Measurements from ENCODE around the gene PMIS2. TPM values are rescaled to one million over a fixed set of nuclear protein-coding genes. Genes with fewer than 3 reads are reported as not detected.

The PMIS2 gene
- polyA plus RNA-seq, 3 donors, result not detected

- DNase-seq, result peak; percentile 99
Measured at GRCh38 chr19:35628565-35629331, 42.8 kb downstream of the PMIS2 start, which contains the start of gene RBM42. Gene RBM42, plus strand, starts transcription at chr19:35629036. Its CDS starts 118 bp downstream, at chr19:35629154.

DNA sequence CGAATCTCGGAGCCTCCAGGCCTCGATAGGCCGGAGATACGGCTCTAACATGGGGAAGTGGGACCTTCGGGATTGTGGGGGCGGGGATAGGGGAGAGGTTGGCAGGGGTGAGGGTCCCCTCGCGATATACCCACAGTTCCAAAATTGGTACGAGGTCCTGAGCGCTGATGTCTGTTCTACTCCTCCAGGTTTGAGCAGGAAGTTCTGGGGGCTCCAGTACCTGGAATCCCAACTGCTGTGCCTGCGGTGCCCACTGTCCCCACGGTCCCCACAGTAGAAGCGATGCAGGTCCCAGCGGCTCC is 43.3 kb downstream of the PMIS2 start:
- no peak for DNase-seq

- DNase-seq, result no peak
Measured at GRCh38 chr19:35633727-35634440, 47.9 kb downstream of the PMIS2 start.

GRCh38 chr19:35636651-35637050 is 50.7 kb downstream of the PMIS2 start:
- no peak for DNase-seq

Other genes starting within 250 kb of the PMIS2 start
- gene FFAR1, start 238.3 kb upstream of the PMIS2 start, polyA plus RNA-seq (ENCODE audit: insufficient read length in 3 of 3), result under 1 TPM; 0.46 to 0.70 (median 0.53) TPM
- gene FFAR3, start 227.7 kb upstream of the PMIS2 start, polyA plus RNA-seq (ENCODE audit: insufficient read length in 3 of 3), result under 1 TPM in 2 of 3 donors, not detected in 1; 0.20 to 0.31 TPM
- gene GPR42, start 215.1 kb upstream of the PMIS2 start, polyA plus RNA-seq (ENCODE audit: insufficient read length in 3 of 3), result under 1 TPM in 1 of 3 donors, not detected in 2; 0.18 TPM
- under 1 TPM; 0.19 to 0.41 (median 0.28) TPM for gene FFAR2, start 137.9 kb upstream of the PMIS2 start, polyA plus RNA-seq (ENCODE audit: insufficient read length in 3 of 3)
- 1 to 10 TPM in 1 of 3 donors, under 1 TPM in 2; 0.48 to 1.6 (median 0.70) TPM for gene KRTDAP, start 95.7 kb upstream of the PMIS2 start, polyA plus RNA-seq (ENCODE audit: insufficient read length in 3 of 3)
- 100 to 1,000 TPM in 2 of 3 donors, 10 to 100 TPM in 1; 72.2 to 133 (median 113) TPM for gene DMKN, start 72.5 kb upstream of the PMIS2 start, polyA plus RNA-seq (ENCODE audit: insufficient read length in 3 of 3)
- not detected for gene SBSN, start 57.9 kb upstream of the PMIS2 start, polyA plus RNA-seq (ENCODE audit: insufficient read length in 3 of 3)
- not detected for gene GAPDHS, start 52.7 kb upstream of the PMIS2 start, polyA plus RNA-seq (ENCODE audit: insufficient read length in 3 of 3)
- 100 to 1,000 TPM in 1 of 3 donors, 10 to 100 TPM in 2; 94.0 to 109 (median 96.3) TPM for gene TMEM147, start 40.5 kb upstream of the PMIS2 start, polyA plus RNA-seq (ENCODE audit: insufficient read length in 3 of 3)
- gene ATP4A, start 22.5 kb upstream of the PMIS2 start, polyA plus RNA-seq (ENCODE audit: insufficient read length in 3 of 3), result under 1 TPM in 1 of 3 donors, not detected in 2; 0.03 TPM
- 10 to 100 TPM; 25.2 to 33.1 (median 25.4) TPM for gene HAUS5, start 26.6 kb downstream of the PMIS2 start, polyA plus RNA-seq (ENCODE audit: insufficient read length in 3 of 3)
- gene RBM42, start 42.9 kb downstream of the PMIS2 start, polyA plus RNA-seq (ENCODE audit: insufficient read length in 3 of 3), result 10 to 100 TPM; 66.7 to 93.3 (median 84.2) TPM
- 1 to 10 TPM; 2.4 to 2.7 (median 2.4) TPM for gene ETV2, start 55.6 kb downstream of the PMIS2 start, polyA plus RNA-seq (ENCODE audit: insufficient read length in 3 of 3)
- 100 to 1,000 TPM; 306 to 397 (median 334) TPM for gene COX6B1, start 62.1 kb downstream of the PMIS2 start, polyA plus RNA-seq (ENCODE audit: insufficient read length in 3 of 3)
- gene UPK1A, start 80.3 kb downstream of the PMIS2 start, polyA plus RNA-seq (ENCODE audit: insufficient read length in 3 of 3), result 10 to 100 TPM; 13.1 to 27.1 (median 15.8) TPM
- under 1 TPM; 0.21 to 0.62 (median 0.30) TPM for gene ZBTB32, start 118.4 kb downstream of the PMIS2 start, polyA plus RNA-seq (ENCODE audit: insufficient read length in 3 of 3)
- gene KMT2B, start 131.8 kb downstream of the PMIS2 start, polyA plus RNA-seq (ENCODE audit: insufficient read length in 3 of 3), result 10 to 100 TPM; 37.4 to 41.5 (median 37.7) TPM
- 1 to 10 TPM; 2.1 to 3.9 (median 3.8) TPM for gene IGFLR1, start 156.3 kb downstream of the PMIS2 start, polyA plus RNA-seq (ENCODE audit: insufficient read length in 3 of 3)
- gene U2AF1L4, start 159.2 kb downstream of the PMIS2 start, polyA plus RNA-seq (ENCODE audit: insufficient read length in 3 of 3), result 10 to 100 TPM; 18.0 to 21.7 (median 19.3) TPM
- gene PSENEN, start 159.5 kb downstream of the PMIS2 start, polyA plus RNA-seq (ENCODE audit: insufficient read length in 3 of 3), result 10 to 100 TPM; 61.5 to 77.1 (median 68.9) TPM
- 10 to 100 TPM; 13.1 to 14.0 (median 13.8) TPM for gene LIN37, start 162.4 kb downstream of the PMIS2 start, polyA plus RNA-seq (ENCODE audit: insufficient read length in 3 of 3)
- 10 to 100 TPM; 20.5 to 34.1 (median 23.3) TPM for gene HSPB6, start 170.9 kb downstream of the PMIS2 start, polyA plus RNA-seq (ENCODE audit: insufficient read length in 3 of 3)
- gene PROSER3, start 172.0 kb downstream of the PMIS2 start, polyA plus RNA-seq (ENCODE audit: insufficient read length in 3 of 3), result 10 to 100 TPM; 15.6 to 26.2 (median 26.0) TPM
- gene ARHGAP33, start 189.4 kb downstream of the PMIS2 start, polyA plus RNA-seq (ENCODE audit: insufficient read length in 3 of 3), result 10 to 100 TPM; 26.4 to 38.7 (median 32.1) TPM
- gene PRODH2, start 226.7 kb downstream of the PMIS2 start, polyA plus RNA-seq (ENCODE audit: insufficient read length in 3 of 3), result 10 to 100 TPM; 41.4 to 52.5 (median 49.5) TPM

All from renal pelvis (tissue), 4 donors.